ENCODE data around the gene MSL3B.
A peak's percentile ranks its signal among the peaks of the same experiment; 100 is the strongest.

The MSL3B gene

DNA sequence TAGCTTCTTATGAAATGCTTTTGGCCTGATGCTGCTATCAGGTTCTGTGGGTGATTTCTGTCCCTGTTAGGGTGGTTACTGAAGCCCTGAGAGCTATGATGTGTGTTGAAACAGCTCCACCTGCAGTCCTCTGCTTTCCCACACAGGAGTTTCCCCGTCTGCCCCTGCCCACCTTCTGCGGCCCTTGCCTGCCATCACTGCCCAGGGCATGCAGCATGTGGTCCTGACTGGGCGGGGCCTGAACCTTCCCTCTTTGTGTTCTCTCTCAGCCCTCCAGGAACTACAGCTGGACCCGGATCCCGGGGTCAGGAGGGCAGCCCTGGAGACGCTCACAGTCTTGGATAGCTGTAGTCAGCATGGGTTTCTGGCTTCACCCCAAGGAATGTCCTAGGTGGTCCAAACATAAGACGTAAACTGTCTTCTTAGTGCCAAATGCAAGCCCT, 35.3 kb downstream of the MSL3B start:
- WGBS = 67% methylated on average over 7 of the region's 7 CpGs
- Histone ChIP-seq H3K27ac (ENCODE audit: low read depth in 1 of 2, low read length in 2 of 2) (no peak overlapping the region), H3K36me3 (ENCODE audit: control insufficient read depth in 4 of 4, insufficient read depth in 3 of 4, low read depth in 1 of 4, low read length in 3 of 4) (no peaks in the 10 kb centered on the region), H3K4me1 (ENCODE audit: control insufficient read depth in 4 of 4, insufficient read depth in 4 of 4, low read length in 3 of 4) (no peaks in the 10 kb centered on the region), H3K4me3 (ENCODE audit: low read depth in 1 of 3, low read length in 3 of 3) (no peak overlapping the region), H3K27me3 (ENCODE audit: control insufficient read depth in 4 of 4, insufficient read depth in 4 of 4, low read length in 3 of 4) (no peaks in the 10 kb centered on the region), H3K9ac (ENCODE audit: low read depth in 1 of 2, low read length in 2 of 2) (no peak overlapping the region), H3K9me3 (ENCODE audit: control insufficient read depth in 4 of 4, low read length in 3 of 4) (no peaks in the 10 kb centered on the region)
- TF ChIP-seq TAF1 (conservative IDR thresholded peaks at IDR 0.05) (no peak), JUND (IDR thresholded peaks at IDR 0.05) (no peak), NR2F2 (IDR thresholded peaks at IDR 0.05) (peak; percentile 31), RAD21 (IDR thresholded peaks at IDR 0.05) (peak; percentile 78 to 88), HNF4A (conservative IDR thresholded peaks at IDR 0.05) (no peak), SP1 (IDR thresholded peaks at IDR 0.05) (no peak), RXRA (IDR thresholded peaks at IDR 0.05) (peak in 1 of 2 donors; percentile 16), FOXA1 (IDR thresholded peaks at IDR 0.05) (no peak)
- TF ChIP-seq, protein P1, sequence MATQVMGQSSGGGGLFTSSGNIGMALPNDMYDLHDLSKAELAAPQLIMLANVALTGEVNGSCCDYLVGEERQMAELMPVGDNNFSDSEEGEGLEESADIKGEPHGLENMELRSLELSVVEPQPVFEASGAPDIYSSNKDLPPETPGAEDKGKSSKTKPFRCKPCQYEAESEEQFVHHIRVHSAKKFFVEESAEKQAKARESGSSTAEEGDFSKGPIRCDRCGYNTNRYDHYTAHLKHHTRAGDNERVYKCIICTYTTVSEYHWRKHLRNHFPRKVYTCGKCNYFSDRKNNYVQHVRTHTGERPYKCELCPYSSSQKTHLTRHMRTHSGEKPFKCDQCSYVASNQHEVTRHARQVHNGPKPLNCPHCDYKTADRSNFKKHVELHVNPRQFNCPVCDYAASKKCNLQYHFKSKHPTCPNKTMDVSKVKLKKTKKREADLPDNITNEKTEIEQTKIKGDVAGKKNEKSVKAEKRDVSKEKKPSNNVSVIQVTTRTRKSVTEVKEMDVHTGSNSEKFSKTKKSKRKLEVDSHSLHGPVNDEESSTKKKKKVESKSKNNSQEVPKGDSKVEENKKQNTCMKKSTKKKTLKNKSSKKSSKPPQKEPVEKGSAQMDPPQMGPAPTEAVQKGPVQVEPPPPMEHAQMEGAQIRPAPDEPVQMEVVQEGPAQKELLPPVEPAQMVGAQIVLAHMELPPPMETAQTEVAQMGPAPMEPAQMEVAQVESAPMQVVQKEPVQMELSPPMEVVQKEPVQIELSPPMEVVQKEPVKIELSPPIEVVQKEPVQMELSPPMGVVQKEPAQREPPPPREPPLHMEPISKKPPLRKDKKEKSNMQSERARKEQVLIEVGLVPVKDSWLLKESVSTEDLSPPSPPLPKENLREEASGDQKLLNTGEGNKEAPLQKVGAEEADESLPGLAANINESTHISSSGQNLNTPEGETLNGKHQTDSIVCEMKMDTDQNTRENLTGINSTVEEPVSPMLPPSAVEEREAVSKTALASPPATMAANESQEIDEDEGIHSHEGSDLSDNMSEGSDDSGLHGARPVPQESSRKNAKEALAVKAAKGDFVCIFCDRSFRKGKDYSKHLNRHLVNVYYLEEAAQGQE (IDR thresholded peaks at IDR 0.05) = no peak
- TF ChIP-seq, protein P2, sequence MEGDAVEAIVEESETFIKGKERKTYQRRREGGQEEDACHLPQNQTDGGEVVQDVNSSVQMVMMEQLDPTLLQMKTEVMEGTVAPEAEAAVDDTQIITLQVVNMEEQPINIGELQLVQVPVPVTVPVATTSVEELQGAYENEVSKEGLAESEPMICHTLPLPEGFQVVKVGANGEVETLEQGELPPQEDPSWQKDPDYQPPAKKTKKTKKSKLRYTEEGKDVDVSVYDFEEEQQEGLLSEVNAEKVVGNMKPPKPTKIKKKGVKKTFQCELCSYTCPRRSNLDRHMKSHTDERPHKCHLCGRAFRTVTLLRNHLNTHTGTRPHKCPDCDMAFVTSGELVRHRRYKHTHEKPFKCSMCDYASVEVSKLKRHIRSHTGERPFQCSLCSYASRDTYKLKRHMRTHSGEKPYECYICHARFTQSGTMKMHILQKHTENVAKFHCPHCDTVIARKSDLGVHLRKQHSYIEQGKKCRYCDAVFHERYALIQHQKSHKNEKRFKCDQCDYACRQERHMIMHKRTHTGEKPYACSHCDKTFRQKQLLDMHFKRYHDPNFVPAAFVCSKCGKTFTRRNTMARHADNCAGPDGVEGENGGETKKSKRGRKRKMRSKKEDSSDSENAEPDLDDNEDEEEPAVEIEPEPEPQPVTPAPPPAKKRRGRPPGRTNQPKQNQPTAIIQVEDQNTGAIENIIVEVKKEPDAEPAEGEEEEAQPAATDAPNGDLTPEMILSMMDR (IDR thresholded peaks at IDR 0.05; ENCODE audit: low read depth, low read length, missing input control) = peak; percentile 36
- DNase-seq (ENCODE audit: low spot score) = no peak

DNA sequence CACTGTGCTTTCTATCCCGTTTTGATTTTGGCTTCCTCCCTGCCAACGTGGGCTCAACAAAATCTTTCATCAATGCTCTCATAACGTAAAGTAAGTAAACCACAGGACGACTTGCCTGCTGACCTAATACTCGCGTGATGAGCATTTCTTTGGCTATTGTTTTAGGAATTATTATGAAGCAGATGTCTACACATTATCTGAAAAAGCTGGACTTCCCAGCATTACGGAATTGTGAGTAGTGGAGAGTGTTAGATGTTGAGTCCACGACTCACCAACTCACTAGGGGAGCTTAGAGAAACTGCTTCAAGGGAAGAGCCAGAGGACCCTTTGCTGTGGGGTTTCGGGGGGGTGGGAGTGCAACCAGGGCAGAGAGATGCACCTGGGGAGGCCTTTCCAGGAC, 35.8 kb downstream of the MSL3B start:
- WGBS = 89% methylated on average over 9 of the region's 9 CpGs
- H3K4me1 ChIP-seq (ENCODE audit: control insufficient read depth in 4 of 4, insufficient read depth in 4 of 4, low read length in 3 of 4) = no peaks in the 10 kb centered on the region
- no peak for TF ChIP-seq RAD21 (IDR thresholded peaks at IDR 0.05)
- TF ChIP-seq YY1 (IDR thresholded peaks at IDR 0.05) = no peak
- TF ChIP-seq, protein P1 (IDR thresholded peaks at IDR 0.05) = no peak
- TF ChIP-seq, protein P2 (IDR thresholded peaks at IDR 0.05; ENCODE audit: low read depth, low read length, missing input control) = no peak
- no peak for TF ChIP-seq GABPA (IDR thresholded peaks at IDR 0.05 in 1 of 2, conservative IDR thresholded peaks at IDR 0.05 in 1 of 2)
- TF ChIP-seq NR2F2 (IDR thresholded peaks at IDR 0.05) = no peak
- no peak for TF ChIP-seq HNF4A (conservative IDR thresholded peaks at IDR 0.05)
- TF ChIP-seq, protein P3, sequence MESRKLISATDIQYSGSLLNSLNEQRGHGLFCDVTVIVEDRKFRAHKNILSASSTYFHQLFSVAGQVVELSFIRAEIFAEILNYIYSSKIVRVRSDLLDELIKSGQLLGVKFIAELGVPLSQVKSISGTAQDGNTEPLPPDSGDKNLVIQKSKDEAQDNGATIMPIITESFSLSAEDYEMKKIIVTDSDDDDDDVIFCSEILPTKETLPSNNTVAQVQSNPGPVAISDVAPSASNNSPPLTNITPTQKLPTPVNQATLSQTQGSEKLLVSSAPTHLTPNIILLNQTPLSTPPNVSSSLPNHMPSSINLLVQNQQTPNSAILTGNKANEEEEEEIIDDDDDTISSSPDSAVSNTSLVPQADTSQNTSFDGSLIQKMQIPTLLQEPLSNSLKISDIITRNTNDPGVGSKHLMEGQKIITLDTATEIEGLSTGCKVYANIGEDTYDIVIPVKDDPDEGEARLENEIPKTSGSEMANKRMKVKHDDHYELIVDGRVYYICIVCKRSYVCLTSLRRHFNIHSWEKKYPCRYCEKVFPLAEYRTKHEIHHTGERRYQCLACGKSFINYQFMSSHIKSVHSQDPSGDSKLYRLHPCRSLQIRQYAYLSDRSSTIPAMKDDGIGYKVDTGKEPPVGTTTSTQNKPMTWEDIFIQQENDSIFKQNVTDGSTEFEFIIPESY (IDR thresholded peaks at IDR 0.05) = no peak
- no peak for TF ChIP-seq EGR1 (IDR thresholded peaks at IDR 0.05; ENCODE audit: low read depth in 2 of 2)
- no peak for TF ChIP-seq SP1 (IDR thresholded peaks at IDR 0.05)
- no peak for TF ChIP-seq HNF4G (IDR thresholded peaks at IDR 0.05)
- TF ChIP-seq, protein P4, sequence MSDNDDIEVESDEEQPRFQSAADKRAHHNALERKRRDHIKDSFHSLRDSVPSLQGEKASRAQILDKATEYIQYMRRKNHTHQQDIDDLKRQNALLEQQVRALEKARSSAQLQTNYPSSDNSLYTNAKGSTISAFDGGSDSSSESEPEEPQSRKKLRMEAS (IDR thresholded peaks at IDR 0.05) = no peak
- no peak for TF ChIP-seq RXRA (IDR thresholded peaks at IDR 0.05)
- TF ChIP-seq, protein P5, sequence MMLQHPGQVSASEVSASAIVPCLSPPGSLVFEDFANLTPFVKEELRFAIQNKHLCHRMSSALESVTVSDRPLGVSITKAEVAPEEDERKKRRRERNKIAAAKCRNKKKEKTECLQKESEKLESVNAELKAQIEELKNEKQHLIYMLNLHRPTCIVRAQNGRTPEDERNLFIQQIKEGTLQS (IDR thresholded peaks at IDR 0.05) = no peak
- no peak for TF ChIP-seq FOXA1 (IDR thresholded peaks at IDR 0.05)
- no peak for TF ChIP-seq TAF1 (conservative IDR thresholded peaks at IDR 0.05)
- no peak for TF ChIP-seq FOXA2 (IDR thresholded peaks at IDR 0.05)
- no peak for TF ChIP-seq JUND (IDR thresholded peaks at IDR 0.05)
- H3K36me3 ChIP-seq (ENCODE audit: control insufficient read depth in 4 of 4, insufficient read depth in 3 of 4, low read depth in 1 of 4, low read length in 3 of 4) = no peaks in the 10 kb centered on the region
- DNase-seq (ENCODE audit: low spot score) = no peak
- H3K4me3 ChIP-seq (ENCODE audit: low read depth in 1 of 3, low read length in 3 of 3) = no peak overlapping the region
- H3K27ac ChIP-seq (ENCODE audit: low read depth in 1 of 2, low read length in 2 of 2) = no peak overlapping the region
- no peaks in the 10 kb centered on the region for H3K9me3 ChIP-seq (ENCODE audit: control insufficient read depth in 4 of 4, low read length in 3 of 4)
- H3K27me3 ChIP-seq (ENCODE audit: control insufficient read depth in 4 of 4, insufficient read depth in 4 of 4, low read length in 3 of 4) = no peaks in the 10 kb centered on the region
- H3K9ac ChIP-seq (ENCODE audit: low read depth in 1 of 2, low read length in 2 of 2) = no peak overlapping the region
